H1 (cell line): ENCODE measurements around the gene COQ8B. TPM values are rescaled to one million over a fixed set of nuclear protein-coding genes. Genes with fewer than 3 reads are reported as not detected.

ENCODE experiments used
- CTCF ChIA-PET: fragments of 300-600 bp; sonication (Branson Sonifier 250); formaldehyde crosslinking; loops from one replicate; lab custom pipeline; 2021; ENCODE audit not compliant: partially characterized antibody; lab: Charles Lee
- POLR2A ChIA-PET: fragments of 300-600 bp; sonication (Branson Sonifier 250); formaldehyde crosslinking; loops from one replicate; lab custom pipeline; 2021; ENCODE audit warnings: inconsistent platforms; ENCODE audit not compliant: partially characterized antibody; lab: Charles Lee
- DNase-seq, 2 experiments: peaks; one replicate each; pipeline versions ENCODE4 v3.0.0 to v3.0.0-alpha.2; 2010 to 2022; ENCODE audit warnings: low spot score in 2 of 2, low read depth in 1 of 2, mixed read lengths in 1 of 2
- FAIRE-seq: peaks from 2 replicates; lab custom pipeline; 2011; peaks lifted over from hg19 to GRCh38; lab: Jason Lieb, UNC
- H2AFZ ChIP-seq: 2 replicates; pipeline ENCODE4 v1.8.1; 2012; ENCODE audit warnings: low read length, inconsistent platforms
- H2AK5ac ChIP-seq: 2 replicates; pipeline ENCODE4 v1.6.1; 2013; ENCODE audit warnings: low read depth, low read length
- H2BK120ac ChIP-seq: replicated peaks from 2 replicates; pipeline ENCODE3; 2013; ENCODE audit warnings: low read depth, low read length, inconsistent platforms
- H2BK12ac ChIP-seq: 2 replicates; pipeline ENCODE4 v1.6.1; 2013; ENCODE audit warnings: low read depth, low read length
- H2BK15ac ChIP-seq: 2 replicates; pipeline ENCODE4 v1.6.1; 2013; ENCODE audit warnings: low read length
- H2BK20ac ChIP-seq: 2 replicates; pipeline ENCODE4 v1.6.1; 2013; ENCODE audit warnings: low read length
- H2BK5ac ChIP-seq: 2 replicates; pipeline ENCODE4 v1.6.1; 2013; ENCODE audit warnings: low read depth, low read length
- H3K14ac ChIP-seq: 2 replicates; pipeline ENCODE4 v1.6.1; 2013; ENCODE audit warnings: inconsistent platforms; ENCODE audit not compliant: insufficient read length
- H3K18ac ChIP-seq: 2 replicates; pipeline ENCODE4 v1.6.1; 2013; ENCODE audit warnings: low read length; ENCODE audit errors: extremely low read depth
- H3K23ac ChIP-seq: 2 replicates; pipeline ENCODE4 v1.6.1; 2013; ENCODE audit warnings: inconsistent platforms; ENCODE audit not compliant: insufficient read length
- H3K23me2 ChIP-seq: 2 replicates; pipeline ENCODE4 v1.6.1; 2013; ENCODE audit warnings: low read depth, low read length
- H3K27ac ChIP-seq: 2 replicates; pipeline ENCODE4 v1.6.1; 2011; ENCODE audit warnings: low read depth, low read length, inconsistent platforms
- H3K27me3 ChIP-seq, 4 experiments: replicated peaks in 1 of 4; 1 replicate in 1 of 4; 2 replicates in 3 of 4; pipeline versions ENCODE4 v1.6.1 to v1.8.1; 2011 to 2013; ENCODE audit warnings: low read length in 3 of 4, mild to moderate bottlenecking in 3 of 4, inconsistent platforms in 2 of 4, mixed read lengths in 2 of 4, moderate library complexity in 1 of 4; ENCODE audit not compliant: control insufficient read depth in 3 of 4, insufficient read depth in 3 of 4; ENCODE audit errors: extremely low read depth in 1 of 4
- H3K36me3 ChIP-seq, 4 experiments: 2 replicates each; pipeline versions ENCODE4 v1.6.1 to v1.8.1; 2011 to 2013; ENCODE audit warnings: mild to moderate bottlenecking in 4 of 4, low read length in 3 of 4, moderate library complexity in 2 of 4, control low read depth in 1 of 4, inconsistent platforms in 1 of 4; ENCODE audit not compliant: insufficient read depth in 4 of 4, control insufficient read depth in 2 of 4
- H3K4ac ChIP-seq: replicated peaks from 2 replicates; pipeline ENCODE3; 2013; ENCODE audit warnings: low read length, low read depth, mixed read lengths, inconsistent platforms; ENCODE audit not compliant: insufficient read length
- H3K4me1 ChIP-seq, 4 experiments: replicated peaks in 1 of 4; 1 replicate in 1 of 4; 2 replicates in 3 of 4; pipeline versions ENCODE4 v1.6.1 to v1.8.1; 2011 to 2013; ENCODE audit warnings: low read length in 3 of 4, inconsistent platforms in 2 of 4, mixed read lengths in 1 of 4; ENCODE audit not compliant: insufficient read depth in 4 of 4, control insufficient read depth in 3 of 4
- H3K4me2 ChIP-seq, 2 experiments: 2 replicates each; pipeline versions ENCODE4 v1.6.1 to v1.8.1; 2011 to 2013; ENCODE audit warnings: low read depth in 2 of 2, low read length in 2 of 2, control low read depth in 1 of 2, inconsistent platforms in 1 of 2, mild to moderate bottlenecking in 1 of 2; ENCODE audit not compliant: insufficient read depth in 1 of 2
- H3K4me3 ChIP-seq, 4 experiments: fragments of 200-600, 300-600 bp in 1 of 4; sonication (generic), shearing (Covaris generic), sonication (Bioruptor Twin) in 1 of 4; 2 replicates each; pipeline versions ENCODE4 v1.5.1 to v1.8.1; 2011 to 2016; ENCODE audit warnings: low read length in 4 of 4, low read depth in 3 of 4, control low read depth in 2 of 4, inconsistent platforms in 2 of 4, mild to moderate bottlenecking in 2 of 4, mixed read lengths in 1 of 4, moderate library complexity in 1 of 4; ENCODE audit not compliant: insufficient read depth in 2 of 4; ENCODE audit errors: extremely low read depth in 1 of 4
- H3K56ac ChIP-seq: replicated peaks from 2 replicates; pipeline ENCODE3; 2013; ENCODE audit warnings: low read depth, mild to moderate bottlenecking, mixed read lengths, low read length, inconsistent platforms; ENCODE audit not compliant: insufficient read length
- H3K79me1 ChIP-seq: 2 replicates; pipeline ENCODE4 v1.6.1; 2013; ENCODE audit warnings: low read depth, low read length, control low read depth
- H3K79me2 ChIP-seq, 2 experiments: 2 replicates each; pipeline versions ENCODE4 v1.6.1 to v1.8.1; 2012 to 2013; ENCODE audit warnings: low read length in 2 of 2, mild to moderate bottlenecking in 2 of 2, inconsistent platforms in 1 of 2; ENCODE audit not compliant: insufficient read depth in 2 of 2, control insufficient read depth in 1 of 2
- H3K9ac ChIP-seq, 4 experiments: replicated peaks in 1 of 4; 1 replicate in 1 of 4; 2 replicates in 3 of 4; pipeline versions ENCODE4 v1.6.1 to v1.8.1; 2011 to 2013; ENCODE audit warnings: low read depth in 3 of 4, low read length in 3 of 4, control low read depth in 2 of 4, mild to moderate bottlenecking in 2 of 4, moderate library complexity in 2 of 4, inconsistent platforms in 1 of 4; ENCODE audit errors: extremely low read depth in 1 of 4
- H3K9me3 ChIP-seq, 2 experiments: 2 replicates each; pipeline versions ENCODE4 v1.6.1 to v1.8.1; 2012 to 2013; ENCODE audit warnings: mild to moderate bottlenecking in 2 of 2, moderate library complexity in 2 of 2, control low read depth in 1 of 2, inconsistent platforms in 1 of 2, low read depth in 1 of 2, low read length in 1 of 2, mixed read lengths in 1 of 2; ENCODE audit not compliant: insufficient read depth in 2 of 2
- H4K20me1 ChIP-seq, 2 experiments: replicated peaks in 1 of 2; 2 replicates each; pipeline versions ENCODE3 to v1.8.1; 2011 to 2013; ENCODE audit warnings: inconsistent platforms in 2 of 2, low read length in 2 of 2, mild to moderate bottlenecking in 1 of 2; ENCODE audit not compliant: insufficient read depth in 2 of 2, control insufficient read depth in 1 of 2
- H4K5ac ChIP-seq: 2 replicates; pipeline ENCODE4 v1.6.1; 2013; ENCODE audit warnings: low read length, low read depth, mixed read lengths, inconsistent platforms; ENCODE audit not compliant: insufficient read length
- H4K8ac ChIP-seq: 2 replicates; pipeline ENCODE4 v1.8.0; 2013; ENCODE audit warnings: mild to moderate bottlenecking, moderate library complexity, low read length, inconsistent platforms; ENCODE audit not compliant: insufficient read depth; ENCODE audit errors: extremely low read depth
- H4K91ac ChIP-seq: replicated peaks from 2 replicates; pipeline ENCODE3; 2013; ENCODE audit warnings: low read length, mixed read lengths, inconsistent platforms; ENCODE audit not compliant: insufficient read length
- KDM4A ChIP-seq: IDR thresholded peaks from one replicate; pipeline ENCODE4 v1.7.1; 2012; ENCODE audit warnings: low read depth, mild to moderate bottlenecking, moderate library complexity, low read length, inconsistent platforms; ENCODE audit not compliant: severe bottlenecking
- SAP30 ChIP-seq: fragments of 300-600 bp; sonication (generic); IDR thresholded peaks from 2 replicates; pipeline ENCODE4 v1.7.1; 2012; ENCODE audit warnings: low read length, moderate library complexity, mild to moderate bottlenecking, inconsistent platforms; ENCODE audit not compliant: insufficient read depth, insufficient replicate concordance
- SIRT6 ChIP-seq: IDR thresholded peaks from one replicate; pipeline ENCODE4 v1.7.1; 2012; ENCODE audit warnings: low read length, inconsistent platforms
- SP4 ChIP-seq: IDR thresholded peaks from 2 replicates; pipeline ENCODE4 v1.6.1; 2012; ENCODE audit warnings: low read length, inconsistent platforms
- TBP ChIP-seq: IDR thresholded peaks from 2 replicates; pipeline ENCODE4 v1.6.1; 2011; ENCODE audit warnings: low read depth, low read length, improper control_type of control experiment
- WGBS, 2 experiments: shearing (Covaris generic) in 1 of 2; methylation state at CpG; one replicate each; pipeline versions ENCODE4 v1.1.6 to v1.1.7; 2013 to 2015; ENCODE audit warnings: low lambda C conversion rate in 2 of 2, mixed read lengths in 2 of 2, inconsistent platforms in 1 of 2, low coverage in 1 of 2, missing lambda C conversion rate in 1 of 2; ENCODE audit not compliant: insufficient replicate concordance in 2 of 2, insufficient coverage in 1 of 2, insufficient read length in 1 of 2; ENCODE audit errors: extremely low coverage in 1 of 2, missing lambda C conversion rate in 1 of 2; 5-methylcytosine and 5-hydroxymethylcytosine counted together
- polyA plus RNA-seq, 7 experiments: library from polyadenylated mRNA; depleted of rRNA in 3 of 7; stranded (reverse) in 5 of 7; unstranded in 2 of 7; fragments of >200 nt in 5 of 7; fragments of 200-250 nt in 2 of 7; gene quantifications; 1 replicate in 5 of 7; 2 replicates in 1 of 7; 4 replicates in 1 of 7; pipeline versions ENCODE4 v1.2.1 to v1.2.3, GENCODE V29; 2011 to 2013; ENCODE audit warnings: missing spikeins in 2 of 7, mixed read lengths in 2 of 7
- total RNA-seq: library from RNA; stranded (reverse); fragmentation: NEBNext Ultra II Directional; extraction: Animal tissue kit (Norgen Biotek cat#: 25700); gene quantifications from 2 replicates; pipeline ENCODE4 v1.2.1, GENCODE V29; 2021
- TF ChIP-seq, protein P1 (sequence below): IDR thresholded peaks from 2 replicates; pipeline ENCODE4 v1.6.1; 2011; ENCODE audit warnings: low read length, improper control_type of control experiment

The COQ8B gene
- total and polyA plus RNA-seq, 2 of the 8 experiments (the other 6 are each of a cell fraction or from before 2014, with no cell fraction given) = 41.7 to 46.1 TPM

GRCh38 chr19:40724855-40725254, 8.2 kb upstream of the COQ8B start:
- H2BK5ac ChIP-seq = no peak overlapping the region
- no peak overlapping the region for H2BK12ac ChIP-seq
- H3K27ac ChIP-seq = no peak overlapping the region
- peaks cover 7% of the 10 kb centered on the region for H3K79me1 ChIP-seq
- 97% methylated on average over 3 of the region's 3 CpGs; no CpG with 5 or more reads in 1 of the 2 experiments for WGBS, 2 experiments
- H2AFZ ChIP-seq = no peak overlapping the region
- H4K91ac ChIP-seq = no peak overlapping the region
- H2BK20ac ChIP-seq = no peak overlapping the region
- no peak overlapping the region for H3K4ac ChIP-seq
- no peaks in the 10 kb centered on the region for H3K4me1 ChIP-seq
- CTCF ChIA-PET = interaction anchor here (0.5 kb wide), 1 partner anchor 825 kb away, joined by 5 read pairs; no protein-coding TSS in a partner anchor
- no peak overlapping the region for H2BK120ac ChIP-seq
- H3K56ac ChIP-seq = no peak overlapping the region
- H3K14ac ChIP-seq = no peak overlapping the region
- H3K23me2 ChIP-seq = no peaks in the 10 kb centered on the region
- no peaks in the 10 kb centered on the region for H4K20me1 ChIP-seq
- no peaks in the 10 kb centered on the region for H3K27me3 ChIP-seq
- H3K18ac ChIP-seq = no peak overlapping the region
- DNase-seq = no peak
- no peak overlapping the region for H2BK15ac ChIP-seq
- POLR2A ChIA-PET = interaction anchor here (1.0 to 2.6 kb wide), 3 partner anchors 11 to 33 kb away, joined by 4 to 9 read pairs (median 4); no protein-coding TSS in a partner anchor
- FAIRE-seq = no peak
- H4K8ac ChIP-seq = no peak overlapping the region
- H3K9ac ChIP-seq = no peak overlapping the region
- peaks cover 0 to 10% (median 2%) of the 10 kb centered on the region in 4 experiments; a peak in 4 of 8 replicates for H3K36me3 ChIP-seq
- H3K79me2 ChIP-seq = peaks cover 0 to 12% of the 10 kb centered on the region in 2 experiments; a peak in 1 of 4 replicates
- no peak overlapping the region for H3K23ac ChIP-seq
- no peak overlapping the region for H4K5ac ChIP-seq
- H2AK5ac ChIP-seq = no peak overlapping the region
- H3K9me3 ChIP-seq = no peaks in the 10 kb centered on the region
- no peak overlapping the region for H3K4me2 ChIP-seq
- no peak overlapping the region for H3K4me3 ChIP-seq
- no peak for TF ChIP-seq SP4
- no peak for TF ChIP-seq KDM4A
- TF ChIP-seq SIRT6 = no peak
- TF ChIP-seq TBP = no peak
- TF ChIP-seq, protein P1, sequence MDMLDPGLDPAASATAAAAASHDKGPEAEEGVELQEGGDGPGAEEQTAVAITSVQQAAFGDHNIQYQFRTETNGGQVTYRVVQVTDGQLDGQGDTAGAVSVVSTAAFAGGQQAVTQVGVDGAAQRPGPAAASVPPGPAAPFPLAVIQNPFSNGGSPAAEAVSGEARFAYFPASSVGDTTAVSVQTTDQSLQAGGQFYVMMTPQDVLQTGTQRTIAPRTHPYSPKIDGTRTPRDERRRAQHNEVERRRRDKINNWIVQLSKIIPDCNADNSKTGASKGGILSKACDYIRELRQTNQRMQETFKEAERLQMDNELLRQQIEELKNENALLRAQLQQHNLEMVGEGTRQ = no peak
- TF ChIP-seq SAP30 = no peak
